Measurements from ENCODE around the gene TKFC.

TKFC gene

DNA sequence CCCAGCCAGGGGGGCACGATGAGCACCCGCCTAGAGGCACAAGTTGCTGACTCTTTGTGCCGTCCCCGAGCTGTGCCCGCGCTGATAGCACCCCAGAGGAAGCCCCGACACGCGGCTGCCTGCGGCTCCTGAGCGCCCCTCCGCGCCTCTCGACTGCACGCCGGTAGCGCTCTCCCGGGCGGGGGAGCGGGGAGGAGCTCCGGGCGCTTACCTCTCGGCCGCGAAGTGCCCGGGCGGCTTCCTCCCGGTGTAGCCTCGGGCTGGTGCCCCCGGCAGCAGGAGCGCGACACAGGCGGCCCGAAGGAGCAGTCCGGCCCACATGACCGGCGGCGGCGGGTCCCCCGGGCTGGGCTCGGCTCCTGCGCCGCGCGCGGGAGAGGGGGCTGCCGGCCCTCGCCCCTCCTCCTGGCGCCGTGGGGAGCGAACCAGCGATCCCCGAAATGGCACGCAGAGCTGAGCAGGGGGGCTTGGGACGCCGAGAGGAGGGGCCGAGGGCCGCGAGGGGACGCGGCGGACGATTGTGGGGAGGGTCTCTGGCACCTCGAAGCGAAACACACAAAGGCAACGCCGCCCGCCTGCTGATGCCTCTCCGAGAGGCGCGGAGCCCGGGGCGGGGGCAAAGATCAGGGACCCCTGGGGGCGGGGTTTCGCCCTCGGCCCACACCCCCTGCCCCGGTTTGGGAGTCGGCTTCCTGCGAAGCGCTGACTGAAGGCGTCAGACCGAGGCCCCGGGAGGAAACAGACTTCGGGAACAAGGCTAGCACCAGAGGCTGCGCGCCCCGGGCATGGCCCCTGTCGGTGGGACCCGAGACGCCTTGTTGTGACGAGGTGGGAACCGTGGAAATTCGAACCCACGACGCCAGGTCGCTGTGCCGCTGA lies 38.1 kb upstream of the TKFC start, which contains the start of gene VWCE:
VWCE (minus strand) TSS at position 600 of the 879 bp plus-strand sequence; CDS start at position 321, 279 bp downstream.
- Histone ChIP-seq H3K4me1 (ENCODE audit: insufficient read depth, low read length, poor library complexity, severe bottlenecking) (peaks cover 21% of the 10 kb centered on the region), H3K4me2 (ENCODE audit: low read depth, low read length, poor library complexity, severe bottlenecking) (peak within 1 kb of the TSS; percentile 89), H3K9me2 (replicated peaks; ENCODE audit: low read depth, low read length) (no peaks in the 10 kb centered on the region), H3F3A (ENCODE audit: low read depth) (no peaks in the 10 kb centered on the region), H3K9ac (ENCODE audit: low read depth, low read length, poor library complexity, severe bottlenecking) (peak within 1 kb of the TSS; percentile 75), H2AFZ (ENCODE audit: low read length) (peak within 1 kb of the TSS; percentile 93), H3K36me3 (ENCODE audit: insufficient read depth, low read length) (peaks cover 25% of the 10 kb centered on the region; the same call in 1 of the 2 replicates), H3K79me2 (ENCODE audit: insufficient read depth, low read length) (no peaks in the 10 kb centered on the region), H3K4me3 (ENCODE audit: low read length, poor library complexity, severe bottlenecking) (peak within 1 kb of the TSS; percentile 70), H3K27me3 (ENCODE audit: insufficient read depth, low read length, poor library complexity, severe bottlenecking) (no peaks in the 10 kb centered on the region), H4K20me1 (ENCODE audit: insufficient read depth, low read length, poor library complexity, severe bottlenecking) (no peaks in the 10 kb centered on the region), H3K9me3 (ENCODE audit: insufficient read depth, low read depth, low read length) (no peaks in the 10 kb centered on the region)
- TF ChIP-seq, protein P1, sequence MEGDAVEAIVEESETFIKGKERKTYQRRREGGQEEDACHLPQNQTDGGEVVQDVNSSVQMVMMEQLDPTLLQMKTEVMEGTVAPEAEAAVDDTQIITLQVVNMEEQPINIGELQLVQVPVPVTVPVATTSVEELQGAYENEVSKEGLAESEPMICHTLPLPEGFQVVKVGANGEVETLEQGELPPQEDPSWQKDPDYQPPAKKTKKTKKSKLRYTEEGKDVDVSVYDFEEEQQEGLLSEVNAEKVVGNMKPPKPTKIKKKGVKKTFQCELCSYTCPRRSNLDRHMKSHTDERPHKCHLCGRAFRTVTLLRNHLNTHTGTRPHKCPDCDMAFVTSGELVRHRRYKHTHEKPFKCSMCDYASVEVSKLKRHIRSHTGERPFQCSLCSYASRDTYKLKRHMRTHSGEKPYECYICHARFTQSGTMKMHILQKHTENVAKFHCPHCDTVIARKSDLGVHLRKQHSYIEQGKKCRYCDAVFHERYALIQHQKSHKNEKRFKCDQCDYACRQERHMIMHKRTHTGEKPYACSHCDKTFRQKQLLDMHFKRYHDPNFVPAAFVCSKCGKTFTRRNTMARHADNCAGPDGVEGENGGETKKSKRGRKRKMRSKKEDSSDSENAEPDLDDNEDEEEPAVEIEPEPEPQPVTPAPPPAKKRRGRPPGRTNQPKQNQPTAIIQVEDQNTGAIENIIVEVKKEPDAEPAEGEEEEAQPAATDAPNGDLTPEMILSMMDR (conservative IDR thresholded peaks at IDR 0.05; ENCODE audit: low read length) = peak; percentile 18; the same call in 1 of the 2 replicates
- TF ChIP-seq EZH2phosphoT487 (IDR thresholded peaks at IDR 0.05; ENCODE audit: borderline replicate concordance) = no peak

DNA sequence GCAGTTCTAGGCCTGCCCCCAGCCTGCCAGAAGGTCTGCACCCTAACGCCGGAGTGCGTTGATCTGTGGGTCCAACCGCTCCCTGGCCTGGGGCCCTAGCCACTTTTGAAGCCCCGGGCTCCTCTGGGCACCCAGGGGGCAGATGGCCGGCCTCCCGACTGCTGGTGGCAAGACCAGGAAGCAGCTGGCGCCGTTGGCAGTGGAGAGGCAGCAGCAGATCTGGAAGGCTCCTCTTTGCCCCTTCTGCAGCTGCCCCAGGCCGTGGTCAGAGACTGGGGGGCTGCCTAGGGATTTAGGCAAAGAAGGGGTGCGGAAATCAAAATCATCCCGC lies 37.5 kb upstream of the TKFC start:
- Histone ChIP-seq H3K9ac (ENCODE audit: low read depth, low read length, poor library complexity, severe bottlenecking) (no peak overlapping the region), H3K27me3 (ENCODE audit: insufficient read depth, low read length, poor library complexity, severe bottlenecking) (no peaks in the 10 kb centered on the region), H3K79me2 (ENCODE audit: insufficient read depth, low read length) (no peaks in the 10 kb centered on the region), H4K20me1 (ENCODE audit: insufficient read depth, low read length, poor library complexity, severe bottlenecking) (no peaks in the 10 kb centered on the region), H3K4me1 (ENCODE audit: insufficient read depth, low read length, poor library complexity, severe bottlenecking) (peaks cover 21% of the 10 kb centered on the region), H3K4me3 (ENCODE audit: low read length, poor library complexity, severe bottlenecking) (no peak overlapping the region), H3K4me2 (ENCODE audit: low read depth, low read length, poor library complexity, severe bottlenecking) (no peak overlapping the region), H3K9me3 (ENCODE audit: insufficient read depth, low read depth, low read length) (no peaks in the 10 kb centered on the region), H3K9me2 (replicated peaks; ENCODE audit: low read depth, low read length) (no peaks in the 10 kb centered on the region), H3K36me3 (ENCODE audit: insufficient read depth, low read length) (peaks cover 31% of the 10 kb centered on the region; the same call in 1 of the 2 replicates), H3F3A (ENCODE audit: low read depth) (no peaks in the 10 kb centered on the region), H2AFZ (ENCODE audit: low read length) (no peak overlapping the region)
- no peak for TF ChIP-seq EZH2phosphoT487 (IDR thresholded peaks at IDR 0.05; ENCODE audit: borderline replicate concordance)
- TF ChIP-seq, protein P1 (conservative IDR thresholded peaks at IDR 0.05; ENCODE audit: low read length) = no peak

DNA sequence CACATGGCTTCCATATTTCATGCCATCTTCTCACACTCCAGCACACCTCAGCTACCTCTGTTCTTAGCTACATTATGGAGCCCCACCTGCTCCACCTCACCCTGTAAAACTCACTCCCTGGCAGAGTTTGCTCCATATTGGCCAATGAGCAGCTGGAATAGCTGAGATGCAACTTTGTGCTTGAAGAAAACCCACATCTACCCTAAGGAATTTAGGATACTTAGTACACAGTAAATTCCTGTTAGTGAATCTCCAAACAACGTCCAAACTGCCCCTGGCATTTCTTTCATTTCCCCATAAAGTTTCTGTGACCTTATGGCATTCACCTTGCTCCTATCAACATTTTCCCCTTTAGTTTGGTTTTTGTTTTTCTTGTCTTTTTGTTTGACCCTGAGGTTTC lies 35.7 kb upstream of the TKFC start:
- TF ChIP-seq, protein P1 (conservative IDR thresholded peaks at IDR 0.05; ENCODE audit: low read length) = no peak
- no peak for TF ChIP-seq EZH2phosphoT487 (IDR thresholded peaks at IDR 0.05; ENCODE audit: borderline replicate concordance)
- no peaks in the 10 kb centered on the region for H3K9me3 ChIP-seq (ENCODE audit: insufficient read depth, low read depth, low read length)
- H3K36me3 ChIP-seq (ENCODE audit: insufficient read depth, low read length) = peaks cover 49% of the 10 kb centered on the region
- no peaks in the 10 kb centered on the region for H3K27me3 ChIP-seq (ENCODE audit: insufficient read depth, low read length, poor library complexity, severe bottlenecking)
- H3K4me2 ChIP-seq (ENCODE audit: low read depth, low read length, poor library complexity, severe bottlenecking) = no peak overlapping the region
- no peak overlapping the region for H3K9ac ChIP-seq (ENCODE audit: low read depth, low read length, poor library complexity, severe bottlenecking)
- H2AFZ ChIP-seq (ENCODE audit: low read length) = no peak overlapping the region
- H3K9me2 ChIP-seq (replicated peaks; ENCODE audit: low read depth, low read length) = no peaks in the 10 kb centered on the region
- no peaks in the 10 kb centered on the region for H3F3A ChIP-seq (ENCODE audit: low read depth)
- H3K79me2 ChIP-seq (ENCODE audit: insufficient read depth, low read length) = no peaks in the 10 kb centered on the region
- H4K20me1 ChIP-seq (ENCODE audit: insufficient read depth, low read length, poor library complexity, severe bottlenecking) = no peaks in the 10 kb centered on the region
- H3K4me3 ChIP-seq (ENCODE audit: low read length, poor library complexity, severe bottlenecking) = no peak overlapping the region
- peaks cover 21% of the 10 kb centered on the region for H3K4me1 ChIP-seq (ENCODE audit: insufficient read depth, low read length, poor library complexity, severe bottlenecking)

Measured in Loucy (cell line).